Islet of Langerhans (tissue), 1 donor: ENCODE results near the gene LPCAT1.
"Not testable (repeated sequence)": the region's sequence is repeated elsewhere in the genome, so short reads cannot be mapped to it uniquely, and the experiment has no call there.

Experiments used
- FAIRE-seq: peaks from one replicate; lab custom pipeline; 2011; peaks lifted over from hg19 to GRCh38; lab: Jason Lieb, UNC

The LPCAT1 gene

DNA sequence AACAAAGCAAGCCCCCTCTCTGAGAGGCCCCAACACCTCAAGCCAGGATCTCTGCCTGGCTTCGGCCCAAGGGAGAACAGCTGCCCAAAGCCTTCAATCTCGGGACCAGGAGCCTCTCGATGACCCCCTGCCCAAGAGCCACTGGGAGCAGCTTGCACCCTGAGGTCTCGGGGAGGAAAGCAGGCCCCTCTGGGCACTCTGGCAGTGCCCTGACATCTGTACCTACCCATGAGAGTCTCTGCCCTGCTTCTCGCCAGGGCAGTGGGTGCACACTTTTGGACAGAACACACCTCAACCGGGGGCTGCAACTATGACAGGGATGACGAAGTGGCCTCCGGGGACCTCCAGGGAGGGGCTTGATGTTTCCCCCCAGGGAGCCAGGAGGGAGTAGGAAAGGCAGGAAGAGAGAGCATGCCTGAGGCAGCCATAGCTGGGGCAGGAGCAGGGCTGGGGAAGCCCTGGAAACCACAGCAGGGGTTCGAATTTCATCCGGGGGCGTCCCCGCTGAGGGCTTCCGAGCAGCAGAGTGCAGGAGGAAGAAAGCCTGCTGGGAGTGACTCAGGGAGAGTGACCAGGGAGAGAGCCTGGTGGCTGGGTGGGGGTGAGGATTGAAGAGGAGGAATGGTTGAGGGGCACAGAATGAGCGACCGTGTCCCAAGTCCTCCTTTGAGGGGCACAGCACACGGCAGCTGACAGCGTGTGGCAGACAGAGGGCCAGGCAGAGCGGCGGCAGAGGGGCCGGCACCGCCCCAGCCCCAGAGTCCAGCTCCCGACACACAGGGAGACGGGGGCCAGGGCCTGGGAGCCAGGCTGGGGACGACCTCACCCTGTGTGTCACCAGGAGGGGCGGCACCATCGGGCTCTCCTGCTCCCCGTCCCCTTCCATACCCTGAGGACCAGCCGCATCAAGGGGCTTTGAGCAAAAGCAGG, 1.8 kb downstream of the LPCAT1 start:
- no peak for FAIRE-seq

DNA sequence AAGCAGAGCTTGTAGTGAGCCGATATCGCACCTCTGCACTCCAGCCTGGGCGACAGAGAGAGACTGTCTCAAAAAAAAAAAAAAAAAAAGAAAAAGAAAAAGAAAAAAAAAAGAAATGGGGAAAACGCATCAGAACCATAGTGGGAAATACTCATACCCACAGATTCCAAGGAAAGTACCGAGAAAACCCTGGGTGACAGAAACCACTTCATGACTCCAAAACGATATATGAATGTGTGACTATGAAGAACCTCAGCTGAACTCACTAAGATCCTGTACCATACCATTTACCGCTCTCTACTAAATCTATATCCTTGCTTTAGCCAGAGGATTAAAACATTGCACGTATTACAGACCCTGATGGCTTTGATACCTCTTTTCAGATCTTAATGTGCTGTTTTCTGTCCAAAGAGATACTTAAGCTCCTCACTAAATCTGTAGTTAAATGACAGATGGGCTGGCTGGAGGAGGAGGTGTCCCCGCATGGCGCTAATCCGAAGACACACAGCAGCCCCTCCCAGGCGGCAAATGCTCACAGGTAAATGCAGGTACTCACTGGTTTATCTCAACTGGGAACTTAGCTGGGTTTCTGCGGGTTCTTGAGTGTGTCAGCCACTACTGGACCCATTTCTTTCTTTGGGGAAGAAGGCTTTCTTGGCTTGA, 2.8 kb downstream of the LPCAT1 start:
- FAIRE-seq: no peak

DNA sequence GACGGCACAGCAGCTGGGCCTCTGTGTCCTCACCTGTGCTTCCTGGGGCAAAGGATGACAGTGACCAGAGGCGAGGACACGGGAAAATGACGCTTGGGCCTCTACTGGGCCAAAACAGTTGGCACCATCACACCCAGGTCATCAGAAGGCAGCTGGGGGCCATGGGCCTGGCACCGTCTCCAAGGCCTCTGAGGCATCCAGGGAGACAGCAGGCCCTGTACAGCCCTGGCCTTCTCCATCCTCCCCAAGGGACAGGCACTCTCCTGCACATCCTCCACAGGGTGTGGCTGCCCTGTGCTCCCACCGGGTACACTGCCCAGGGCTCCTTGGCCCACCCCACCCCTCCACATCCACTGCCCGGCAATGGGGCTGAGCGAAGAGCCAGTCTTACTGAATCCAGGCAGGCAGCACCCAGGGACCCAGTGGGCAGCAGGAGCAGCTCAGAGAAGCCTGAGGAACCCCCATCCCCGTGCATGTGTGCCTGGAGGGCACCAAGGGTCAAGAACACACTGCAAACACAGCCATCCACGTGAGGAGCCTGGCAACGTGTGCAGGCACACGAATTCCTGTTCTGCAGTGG, 4.0 kb downstream of the LPCAT1 start:
- no peak for FAIRE-seq

DNA sequence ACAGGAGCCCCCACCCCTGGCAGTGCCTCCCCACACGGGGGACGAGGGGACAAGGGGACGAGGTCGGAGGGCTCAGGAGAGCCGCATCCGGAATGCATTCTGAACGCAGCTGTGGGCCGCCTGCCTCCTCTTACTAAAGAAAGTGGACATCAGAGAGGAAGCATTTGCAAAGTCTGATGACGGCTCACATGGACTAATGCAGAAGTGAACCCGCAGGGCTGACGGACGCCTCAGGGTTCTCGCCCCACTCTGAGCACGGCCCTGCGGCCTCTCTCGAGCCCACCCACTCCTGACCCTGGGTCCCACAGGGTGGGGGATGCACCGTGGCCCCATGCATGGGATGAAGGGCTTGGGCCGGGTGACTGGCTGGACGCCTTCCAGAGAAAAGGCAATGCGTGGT, 5.9 kb downstream of the LPCAT1 start:
- no peak for FAIRE-seq

DNA sequence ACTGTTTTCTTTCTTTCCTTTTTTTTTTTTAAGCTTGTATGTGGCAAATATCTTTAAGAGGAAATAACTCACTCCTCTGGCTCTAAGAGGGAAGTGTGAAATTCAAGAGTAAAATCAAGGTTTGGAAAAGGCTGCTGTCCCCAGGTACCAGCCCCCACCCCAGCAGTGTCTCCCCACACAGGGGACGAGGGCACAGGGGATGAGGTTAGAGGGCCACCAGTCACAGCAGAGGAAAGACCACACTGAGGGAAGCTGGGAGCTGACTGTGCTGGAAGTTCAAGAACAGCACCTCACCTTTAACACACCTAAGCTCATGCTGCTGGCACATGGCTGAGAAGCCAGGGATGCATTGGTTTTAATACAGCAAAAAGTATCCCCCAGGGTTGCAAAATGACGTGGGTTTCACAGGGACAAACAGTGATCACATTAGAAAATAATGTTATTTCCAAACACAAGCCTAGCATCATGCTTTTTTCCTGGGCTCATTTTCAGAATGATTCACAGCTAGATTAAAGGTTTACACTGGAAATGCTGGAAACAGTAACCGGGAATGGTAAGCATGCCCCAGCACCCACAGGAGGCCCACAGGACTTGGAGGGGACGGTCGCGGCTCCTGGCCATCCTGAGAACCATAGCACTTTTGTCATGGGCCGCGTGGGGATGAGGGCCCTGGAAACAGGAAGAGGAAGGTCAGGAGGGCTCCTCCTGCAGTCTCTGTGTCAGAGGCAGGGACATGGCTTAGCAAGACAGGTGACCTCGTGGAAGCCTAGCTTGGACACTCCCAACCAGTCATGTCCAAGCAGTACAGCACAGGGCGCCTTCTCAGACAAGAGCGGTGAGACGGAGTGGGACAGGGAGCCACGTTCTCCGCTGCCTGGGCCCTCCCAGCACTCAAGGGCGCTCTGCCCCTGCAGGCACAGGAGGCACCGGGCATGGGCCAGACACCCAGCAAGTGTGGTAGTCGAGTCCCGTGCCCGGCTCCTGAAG, 6.9 kb downstream of the LPCAT1 start:
- no peak for FAIRE-seq

DNA sequence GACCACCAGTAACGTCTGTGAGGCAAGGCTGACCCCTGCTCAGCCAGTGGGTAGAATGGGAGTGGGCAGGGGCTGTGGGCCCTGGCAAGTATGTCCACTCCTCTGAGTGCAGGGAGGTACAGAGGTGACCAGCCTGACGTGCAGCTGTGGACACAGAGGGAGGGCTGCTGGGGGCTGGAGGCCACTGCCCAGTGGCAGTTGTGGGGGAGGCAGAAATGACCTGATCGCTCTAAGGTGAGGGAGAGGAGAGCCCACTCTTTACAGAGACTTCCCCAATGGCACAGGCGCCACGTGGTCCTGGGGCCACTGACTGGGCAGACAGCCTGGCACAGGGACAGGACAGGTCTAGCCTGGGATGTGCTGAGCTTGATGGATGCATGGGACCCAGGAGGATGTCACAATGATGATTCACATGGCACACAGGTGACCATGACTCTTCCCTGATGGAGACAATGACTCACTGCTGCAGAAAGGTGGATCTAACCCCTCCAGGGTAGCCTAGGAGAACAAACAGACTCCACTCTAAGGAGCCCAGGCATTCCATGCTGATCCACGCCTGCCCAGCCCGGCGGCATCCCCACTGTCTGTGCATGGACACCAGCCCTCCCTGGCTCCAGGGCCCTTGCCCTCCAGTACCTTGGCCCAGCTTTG, 7.7 kb downstream of the LPCAT1 start:
- FAIRE-seq: no peak

DNA sequence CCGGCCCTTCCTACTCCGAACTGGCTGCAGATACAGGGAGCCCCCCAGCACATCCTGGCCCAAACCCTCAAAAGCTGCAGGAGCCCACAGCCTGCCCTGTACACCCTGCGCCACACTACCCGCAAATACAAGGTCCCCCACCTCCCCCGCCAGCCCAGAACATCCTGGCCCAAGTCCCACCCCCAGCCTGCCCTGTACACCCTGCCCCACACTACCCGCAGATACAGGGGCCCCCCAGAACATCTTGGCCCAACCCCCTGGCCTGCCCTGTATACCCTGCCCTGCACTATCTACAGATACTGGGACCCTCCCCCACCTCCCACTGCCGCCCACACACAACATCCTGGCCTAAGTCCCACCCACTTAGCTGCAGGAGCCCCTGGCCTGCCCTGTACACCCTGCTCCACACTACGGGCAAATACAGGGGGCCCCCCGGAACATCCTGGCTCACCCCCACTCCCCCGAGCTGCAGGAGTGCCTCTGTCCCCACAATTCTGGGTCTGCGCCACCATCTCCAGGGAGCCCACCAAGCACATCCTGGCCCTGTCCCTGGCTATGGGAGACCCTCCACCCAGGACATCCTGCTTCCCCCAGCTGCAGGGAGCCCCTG, 8.3 kb downstream of the LPCAT1 start:
- no peak for FAIRE-seq

DNA sequence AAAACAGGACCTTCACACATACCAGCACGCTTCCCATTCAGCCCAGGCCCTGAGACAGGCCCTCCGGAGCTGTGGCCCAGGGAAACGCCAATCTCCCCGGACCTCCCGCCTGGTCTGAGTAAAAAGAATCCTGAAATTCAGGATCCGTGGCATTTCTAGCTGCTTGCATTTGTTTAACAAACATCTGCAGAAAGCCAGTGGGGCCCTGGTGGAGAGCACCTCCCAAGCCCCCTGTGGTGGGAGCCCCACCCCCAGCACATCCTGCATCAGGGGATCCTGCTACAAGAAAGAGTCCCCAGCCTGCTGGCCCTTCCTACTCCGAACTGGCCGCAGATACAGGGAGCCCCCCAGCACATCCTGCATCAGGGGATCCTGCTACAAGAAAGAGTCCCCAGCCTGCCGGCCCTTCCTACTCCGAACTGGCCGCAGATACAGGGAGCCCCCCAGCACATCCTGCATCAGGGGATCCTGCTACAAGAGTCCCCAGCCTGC, 8.9 kb downstream of the LPCAT1 start:
- FAIRE-seq: not testable (repeated sequence)

DNA sequence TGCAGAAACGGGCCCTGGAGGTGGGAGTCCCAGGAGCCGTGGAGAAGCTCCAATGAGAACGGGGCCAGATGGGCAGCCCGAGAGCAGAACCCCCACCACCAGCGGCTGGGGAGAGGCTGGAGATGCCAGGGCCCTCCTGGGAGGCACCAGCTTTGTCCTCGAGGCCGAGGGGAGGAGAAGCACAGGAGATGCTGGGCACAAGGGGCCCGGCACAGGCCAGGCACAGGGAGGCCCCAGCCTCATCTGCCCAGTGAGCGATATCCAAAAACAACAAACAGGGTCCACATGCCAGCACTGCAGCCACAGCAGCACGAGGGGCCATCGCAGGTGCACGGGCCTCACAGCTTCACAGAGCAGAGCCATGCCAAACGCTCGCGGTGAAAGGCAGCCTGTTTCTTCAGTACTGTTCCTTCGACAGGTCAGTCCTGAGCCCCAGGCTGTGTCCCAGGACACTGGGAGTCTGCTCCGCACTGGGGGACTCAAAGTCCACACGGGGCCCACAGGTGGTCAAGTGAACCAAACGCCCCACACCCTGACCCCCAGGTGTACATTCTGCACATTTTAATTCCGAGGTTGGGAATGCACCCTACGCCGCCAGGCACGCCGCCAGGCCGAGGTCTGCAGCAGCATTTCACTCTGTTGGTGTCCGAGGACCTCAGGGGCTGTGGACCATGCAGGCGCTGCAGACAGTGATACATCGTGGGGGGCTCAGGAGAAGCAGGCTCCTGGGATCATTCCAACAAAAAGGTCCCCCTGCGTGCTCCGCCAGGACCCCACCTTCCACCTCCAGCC, 9.5 kb downstream of the LPCAT1 start:
- no peak for FAIRE-seq

DNA sequence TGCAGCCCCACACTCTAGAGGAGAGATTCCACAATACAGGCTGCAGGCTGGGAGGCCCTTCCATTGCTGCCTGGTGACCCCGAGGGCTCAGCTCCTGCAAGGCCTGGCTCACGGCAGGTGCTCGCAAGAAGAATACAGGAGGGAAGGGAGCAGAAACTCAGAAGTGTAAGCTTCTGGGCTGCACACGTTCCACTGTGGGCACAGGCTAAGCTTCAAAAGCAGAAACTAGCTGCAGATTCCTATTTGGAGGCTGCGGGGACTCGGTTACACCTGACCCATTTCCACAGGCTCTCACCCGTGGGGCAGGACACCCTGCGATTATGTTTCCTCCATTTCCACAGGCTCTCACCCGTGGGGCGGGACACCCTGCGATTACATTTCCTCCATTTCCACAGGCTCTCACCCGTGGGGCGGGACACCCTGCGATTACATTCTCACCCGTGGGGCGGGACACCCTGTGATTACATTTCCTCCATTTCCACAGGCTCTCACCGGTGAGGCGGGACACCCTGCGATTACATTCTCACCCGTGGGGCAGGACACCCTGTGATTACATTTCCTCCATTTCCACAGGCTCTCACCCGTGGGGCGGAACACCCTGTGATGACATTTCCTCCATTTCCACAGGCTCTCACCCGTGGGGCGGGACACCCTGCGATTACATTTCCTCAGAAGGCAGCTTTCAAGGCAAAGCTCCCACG, 10.3 kb downstream of the LPCAT1 start:
- no peak for FAIRE-seq

DNA sequence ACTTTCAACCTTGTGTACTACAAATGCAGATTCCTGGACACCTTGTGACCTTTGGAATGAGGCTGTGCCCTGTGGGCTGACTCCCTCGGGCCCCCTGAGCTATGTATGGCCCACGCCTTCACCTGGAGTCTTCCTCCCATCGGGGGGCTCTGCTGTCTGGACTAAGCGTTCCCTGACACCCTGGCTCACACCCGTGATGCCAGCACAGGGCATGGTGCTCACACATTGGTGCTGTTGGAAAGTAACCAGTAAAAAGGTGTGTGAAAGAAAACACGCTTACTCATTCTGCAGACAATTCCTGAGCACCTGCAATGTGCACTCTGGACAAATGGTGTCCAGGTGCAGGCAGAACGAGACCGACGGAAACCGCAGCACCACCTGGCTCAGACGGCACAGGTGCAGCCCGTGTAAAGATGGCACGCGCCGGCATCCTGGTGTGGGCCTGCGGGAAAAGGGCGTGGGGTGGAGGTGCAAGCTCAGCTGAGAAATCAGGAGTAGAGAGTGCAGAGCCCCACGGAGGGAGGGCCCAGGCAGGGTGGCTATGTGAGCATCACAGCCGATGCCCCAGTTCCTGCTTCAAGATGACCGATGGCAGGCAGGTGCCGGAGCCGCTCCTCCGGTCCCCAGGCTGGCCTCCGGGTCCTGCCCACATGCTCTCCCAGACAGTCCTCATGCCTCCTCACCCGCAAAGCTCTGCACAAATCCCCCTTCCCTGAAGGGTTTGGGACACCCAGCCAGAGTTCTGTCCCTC, 11.0 kb downstream of the LPCAT1 start:
- no peak for FAIRE-seq

DNA sequence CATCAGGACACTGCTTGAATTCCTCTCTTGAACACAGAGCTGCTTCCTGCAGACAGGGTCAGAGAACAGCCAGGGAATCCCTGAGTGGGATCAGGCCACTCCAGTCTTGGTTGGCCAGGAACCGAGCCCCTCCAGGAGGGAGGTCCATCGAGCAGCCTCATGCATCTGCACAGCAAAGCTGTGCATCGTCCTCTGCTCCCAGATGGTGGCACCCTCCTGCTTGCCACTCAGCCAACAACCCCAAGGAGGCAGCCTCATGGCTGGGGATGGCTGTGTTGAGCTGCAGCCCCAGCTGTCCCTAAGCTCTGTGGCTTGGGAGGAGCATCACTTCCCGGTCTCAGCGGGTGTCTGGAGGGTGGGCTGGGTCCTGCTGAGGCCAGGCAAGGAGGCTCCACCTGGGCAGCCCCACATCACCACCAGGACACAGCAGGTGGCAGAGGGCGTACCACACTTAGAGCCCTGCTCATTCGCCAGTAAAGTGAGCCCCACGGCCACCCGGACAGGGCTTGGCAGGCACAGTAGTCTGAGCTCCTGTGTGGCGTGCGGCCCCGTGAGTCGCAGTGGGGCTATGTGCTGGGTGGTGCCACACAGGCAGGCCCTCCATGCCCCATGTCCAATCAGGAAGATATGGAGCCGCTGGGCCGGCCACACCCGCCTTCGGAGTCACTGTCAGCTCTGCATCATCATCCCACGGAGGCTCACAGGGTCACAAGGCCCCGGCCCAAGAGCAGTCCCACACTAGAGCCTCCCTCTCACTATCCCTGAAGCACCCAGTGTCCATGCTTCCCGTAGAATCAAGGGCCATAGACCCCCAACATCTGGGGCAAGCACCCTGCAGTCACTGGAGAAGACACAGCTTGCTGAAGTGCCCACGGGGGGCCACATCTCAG, 11.9 kb downstream of the LPCAT1 start:
- FAIRE-seq: no peak

DNA sequence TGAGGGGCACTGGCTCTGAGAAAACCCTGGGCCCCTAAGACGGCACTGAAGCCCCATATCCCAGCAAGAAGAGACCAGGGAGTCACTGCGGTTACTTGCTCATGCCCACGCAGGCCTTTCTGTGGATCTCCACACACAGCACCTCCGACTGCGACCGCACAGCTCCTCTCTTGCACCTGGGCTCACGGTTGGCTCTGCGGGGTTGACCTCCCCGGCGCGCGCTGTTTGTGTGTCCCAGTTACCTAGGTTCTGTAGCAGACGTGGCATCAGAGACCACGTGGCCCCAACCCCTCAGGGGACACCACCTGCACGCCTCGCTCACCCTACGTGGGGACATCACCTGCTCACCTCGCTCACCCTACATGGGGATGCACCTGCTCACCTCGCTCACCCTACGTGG, 12.7 kb downstream of the LPCAT1 start:
- no peak for FAIRE-seq

DNA sequence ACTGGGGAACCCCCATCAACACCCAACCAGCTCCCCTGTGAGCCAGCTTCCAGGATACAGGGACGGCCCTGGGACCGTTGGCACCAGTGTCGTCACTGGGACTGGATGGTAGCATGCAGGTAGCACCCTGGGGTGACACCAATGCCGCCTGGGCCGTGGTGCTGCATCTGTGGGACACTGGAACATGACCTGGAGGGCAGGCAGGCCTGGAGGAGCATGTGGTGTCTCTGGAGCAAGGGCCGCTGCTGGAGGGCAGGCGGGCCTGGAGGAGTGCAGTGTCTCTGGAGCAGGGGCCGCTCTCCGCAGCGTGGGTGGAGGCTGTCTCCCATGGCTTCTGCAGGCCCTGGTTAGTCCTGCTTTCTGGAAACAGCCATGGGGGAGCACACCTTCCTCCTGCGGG, 13.1 kb downstream of the LPCAT1 start:
- no peak for FAIRE-seq

DNA sequence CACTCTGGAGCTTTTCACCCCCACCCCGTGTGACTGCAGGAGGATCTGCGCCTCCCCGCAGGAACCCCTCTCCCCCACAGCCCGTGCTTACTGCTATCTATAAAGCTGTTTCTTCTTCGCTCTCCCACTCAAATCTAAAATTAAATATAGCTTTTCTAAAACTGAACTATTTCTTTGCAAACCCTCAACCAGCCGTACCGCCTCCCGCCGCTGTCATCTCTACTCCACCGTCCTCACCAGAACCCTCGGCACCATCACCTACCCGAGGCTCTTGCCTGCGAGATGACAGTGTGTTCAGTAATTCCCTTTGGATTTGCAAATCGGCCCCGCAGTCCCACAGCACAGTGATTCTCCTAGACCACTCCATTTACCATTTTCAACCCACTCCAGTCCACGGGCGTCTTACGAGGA, 13.6 kb downstream of the LPCAT1 start:
- FAIRE-seq: no peak

DNA sequence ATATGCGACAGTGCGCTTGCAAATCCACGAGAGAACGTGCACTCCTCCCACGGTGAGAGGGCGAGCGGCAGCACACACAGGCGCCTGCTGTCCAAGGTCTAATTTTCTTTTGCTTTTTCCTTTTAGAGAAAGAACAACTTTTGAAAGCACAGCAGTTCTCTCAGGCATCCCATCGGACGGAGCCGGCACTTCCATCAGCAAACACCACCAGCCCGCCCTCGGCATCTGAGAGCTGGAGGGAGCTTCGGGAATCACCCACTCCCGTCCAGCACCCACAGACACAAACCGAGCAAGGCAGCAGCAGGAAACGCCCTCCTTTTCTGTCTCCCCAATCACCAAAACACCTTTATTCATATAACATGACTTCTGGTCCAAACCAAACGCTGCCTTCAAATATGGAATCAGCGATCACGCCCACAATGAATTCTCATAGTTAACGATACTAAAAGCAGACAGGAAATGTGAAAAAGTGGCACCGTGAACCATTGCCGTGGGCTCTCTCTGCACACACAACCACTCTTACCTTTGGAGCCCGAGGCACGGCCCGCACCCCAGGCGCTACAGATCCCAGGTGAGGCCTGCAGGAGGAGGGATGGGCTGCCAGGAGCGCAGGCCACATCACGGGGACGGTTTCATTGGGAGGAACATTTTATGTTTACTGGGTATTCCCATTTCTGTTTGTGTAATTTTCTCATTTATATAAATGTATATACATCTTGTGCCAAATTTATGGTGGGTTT, 14.2 kb downstream of the LPCAT1 start:
- no peak for FAIRE-seq
